K562 (cell line): ENCODE data around the gene BTBD2. TPM values are rescaled to one million over a fixed set of nuclear protein-coding genes. Genes with fewer than 3 reads are reported as not detected.

Experiments
- BRD4 ChIP-seq: fragments of 200-600 bp; sonication (generic); IDR thresholded peaks from 2 replicates; pipeline ENCODE4 v1.6.1; 2017; ENCODE audit warnings: inconsistent platforms
- C11orf30 ChIP-seq: fragments of 450-650 bp; IDR thresholded peaks from 2 replicates; pipeline ENCODE4 v1.6.1; 2016; ENCODE audit warnings: low read depth, mild to moderate bottlenecking
- CBX1 ChIP-seq: sonication (generic); IDR thresholded peaks from 2 replicates; pipeline ENCODE4 v1.6.1; 2016; ENCODE audit warnings: antibody characterized with exemption, low read depth, mild to moderate bottlenecking
- CREM ChIP-seq: IDR thresholded peaks from 2 replicates; pipeline ENCODE4 v1.6.1; 2014; ENCODE audit warnings: antibody characterized with exemption, low read depth
- FOXM1 ChIP-seq, 2 experiments: fragments of 450-650 bp in 1 of 2; sonication (generic) in 1 of 2; formaldehyde crosslinking in 1 of 2; IDR thresholded peaks; 2 replicates each; pipeline versions ENCODE4 v1.6.1 to v1.9.0; 2017 to 2022; ENCODE audit warnings: low read depth in 2 of 2, mild to moderate bottlenecking in 2 of 2, missing genetic modification reagents in 1 of 2, moderate library complexity in 1 of 2
- KDM1A ChIP-seq, 2 experiments: fragments of 450-650 bp; IDR thresholded peaks; 2 replicates each; pipeline ENCODE4 v1.6.1; 2016; ENCODE audit warnings: mild to moderate bottlenecking in 2 of 2
- MAFG ChIP-seq: fragments of 450-650 bp; conservative IDR thresholded peaks from 2 replicates; pipeline ENCODE4 v1.6.1; 2016; ENCODE audit warnings: missing genetic modification characterization, missing compliant biosample characterization
- MCM5 ChIP-seq: fragments of 450-650 bp; IDR thresholded peaks from 2 replicates; pipeline ENCODE4 v1.6.1; 2016; ENCODE audit warnings: low read depth
- MXI1 ChIP-seq: IDR thresholded peaks from 2 replicates; pipeline ENCODE4 v1.6.1; 2011; ENCODE audit warnings: low read depth, mild to moderate bottlenecking, improper control_type of control experiment, low read length
- NR1H2 ChIP-seq: sonication (generic); formaldehyde crosslinking; IDR thresholded peaks from 2 replicates; pipeline ENCODE4 v1.4.0; 2020; ENCODE audit warnings: mild to moderate bottlenecking, missing genetic modification reagents
- NR4A1 ChIP-seq, 2 experiments: fragments of 250-450 bp in 1 of 2; fragments of 450-650 bp in 1 of 2; sonication (Bioruptor Pico) in 1 of 2; IDR thresholded peaks; 2 replicates each; pipeline versions ENCODE4 v1.4.0 to v1.6.1; 2016 to 2020; ENCODE audit warnings: mild to moderate bottlenecking in 2 of 2, missing compliant biosample characterization in 1 of 2, missing genetic modification characterization in 1 of 2, moderate library complexity in 1 of 2
- PHF20 ChIP-seq: fragments of 450-650 bp; IDR thresholded peaks from 2 replicates; pipeline ENCODE4 v1.6.1; 2018; ENCODE audit not compliant: partially characterized antibody
- RBM22 ChIP-seq: fragments of 200-400 bp; formaldehyde crosslinking; IDR thresholded peaks from 2 replicates; pipeline ENCODE4 v1.6.1; 2018; ENCODE audit warnings: low read length, low read depth; ENCODE audit not compliant: poor library complexity, severe bottlenecking
- RCOR1 ChIP-seq, 2 experiments: IDR thresholded peaks; 2 replicates each; pipeline ENCODE4 v1.6.1; 2012; ENCODE audit warnings: low read depth in 2 of 2, low read length in 2 of 2, borderline replicate concordance in 1 of 2, improper control_type of control experiment in 1 of 2
- RUNX1 ChIP-seq: sonication (generic); IDR thresholded peaks from 2 replicates; pipeline ENCODE4 v1.6.1; 2016; ENCODE audit warnings: antibody characterized with exemption, low read depth
- TBL1XR1 ChIP-seq, 2 experiments: IDR thresholded peaks; 2 replicates each; pipeline ENCODE4 v1.6.1; 2012; ENCODE audit warnings: improper control_type of control experiment in 2 of 2, low read length in 2 of 2, mild to moderate bottlenecking in 1 of 2
- TCF7 ChIP-seq: sonication (generic); IDR thresholded peaks from 2 replicates; pipeline ENCODE4 v1.6.1; 2016; ENCODE audit warnings: antibody characterized with exemption, borderline replicate concordance
- ZFP30 ChIP-seq: fragments of 250-450 bp; sonication (Bioruptor Pico); IDR thresholded peaks from 2 replicates; pipeline ENCODE4 v1.8.0; 2022; ENCODE audit warnings: moderate library complexity, mild to moderate bottlenecking, inconsistent platforms, borderline replicate concordance
- ZNF146 ChIP-seq: IDR thresholded peaks from one replicate; pipeline ENCODE4 v1.6.1; 2018; ENCODE audit warnings: missing compliant biosample characterization; ENCODE audit not compliant: unreplicated experiment
- ZNF561 ChIP-seq: fragments of 450-650 bp; formaldehyde crosslinking; conservative IDR thresholded peaks from 2 replicates; pipeline ENCODE4 v1.4.0; 2020; ENCODE audit warnings: mild to moderate bottlenecking, moderate library complexity
- ZNF584 ChIP-seq: fragments of 200-800 bp; sonication (Bioruptor generic); IDR thresholded peaks from 2 replicates; pipeline ENCODE4 v1.6.1; 2016; ENCODE audit warnings: low read depth, mild to moderate bottlenecking, missing genetic modification characterization, missing compliant biosample characterization
- ZNF586 ChIP-seq: fragments of 450-650 bp; formaldehyde crosslinking; conservative IDR thresholded peaks from 2 replicates; pipeline ENCODE4 v1.4.0; 2020; ENCODE audit warnings: mild to moderate bottlenecking, moderate library complexity
- ZNF717 ChIP-seq: fragments of 250-450 bp; sonication (Bioruptor Pico); IDR thresholded peaks from 2 replicates; pipeline ENCODE4 v1.5.0; 2021
- polyA plus RNA-seq, 8 experiments: library from polyadenylated mRNA; depleted of rRNA in 4 of 8; stranded (reverse) in 5 of 8; unstranded in 3 of 8; fragments of >200 nt; fragmentation: Nextera tagmentation in 2 of 8; fragmentation: Illumina TruSeq in 1 of 8; extraction: Ambion mirVana in 2 of 8; extraction: Trizol in 1 of 8; gene quantifications; 2 replicates each; pipeline versions ENCODE4 v1.2.1 to v1.2.3, GENCODE V29; 2011 to 2014; ENCODE audit warnings: inconsistent platforms in 1 of 8, missing spikeins in 1 of 8
- total RNA-seq, 7 experiments: library from RNA; depleted of rRNA in 6 of 7; stranded (reverse); fragments of >200 nt in 6 of 7; fragmentation: Illumina TruSeq in 2 of 7; extraction: Trizol in 2 of 7; gene quantifications; 2 replicates each; pipeline versions ENCODE4 v1.2.1 to v1.2.3, GENCODE V29; 2011 to 2021; ENCODE audit warnings: low replicate concordance in 1 of 7
- TF ChIP-seq, protein P1 (sequence below): fragments of 450-650 bp; IDR thresholded peaks from 2 replicates; pipeline ENCODE4 v1.6.1; 2017; ENCODE audit warnings: antibody characterized with exemption, mild to moderate bottlenecking
- TF ChIP-seq, protein P2 (sequence below): fragments of 250-450 bp; sonication (Bioruptor Pico); IDR thresholded peaks from 2 replicates; pipeline ENCODE4 v1.8.0; 2022; ENCODE audit warnings: moderate library complexity, mild to moderate bottlenecking, inconsistent platforms

Gene BTBD2
- total and polyA plus RNA-seq, 9 of the 15 experiments (the other 6 are each of a cell fraction or from before 2014, with no cell fraction given) = 0.10 to 15.6 (median 6.9) TPM

DNA sequence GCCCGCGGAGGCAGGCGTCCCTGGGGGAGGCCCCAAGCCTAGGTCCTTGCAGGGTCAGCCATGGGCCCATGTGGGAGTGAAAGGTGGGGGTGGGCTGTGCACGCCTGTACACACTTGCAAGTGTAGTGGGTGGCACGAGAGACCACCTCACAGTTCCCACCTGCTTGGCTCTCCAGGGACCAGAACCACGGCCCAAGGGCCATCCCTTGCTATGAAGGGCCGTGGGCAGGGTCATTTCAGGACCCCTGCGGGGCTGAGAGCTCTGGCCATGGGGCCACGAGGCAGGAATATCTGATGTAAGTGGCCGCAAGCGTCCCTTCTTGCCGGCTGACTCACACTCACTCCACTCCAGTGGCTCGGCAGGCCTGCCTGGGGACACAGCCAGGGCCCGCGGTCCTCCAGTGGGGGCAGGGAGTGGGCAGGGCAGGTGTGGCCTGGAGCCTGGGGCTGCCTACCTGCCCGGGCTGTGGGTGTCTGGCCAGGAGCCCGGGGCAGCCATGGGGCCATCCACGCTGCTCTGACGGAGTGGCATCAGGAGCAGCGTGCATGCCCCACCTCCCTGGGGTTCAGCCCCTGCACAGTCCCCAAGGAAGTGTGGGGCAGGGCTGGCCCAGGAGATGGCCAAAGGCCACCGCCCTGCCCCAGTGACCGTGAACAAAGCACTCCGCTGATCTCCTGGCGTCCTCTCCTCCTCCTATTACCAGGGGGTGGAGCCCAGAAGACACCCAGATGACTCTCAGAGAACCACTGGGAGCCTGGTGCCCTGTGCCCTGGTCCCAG lies 44.1 kb upstream of the BTBD2 start (continued):
- TF ChIP-seq TCF7 (0 out of 2 replicates have a peak, but pooled peaks have one; percentile 36), MCM5 (no peak), ZNF584 (CRISPR knock-in tag) (peak; percentile 95), ZNF586 (CRISPR knock-in tag) (peak; percentile 98), ZFP30 (CRISPR knock-in tag) (no peak; the same call in 1 of the 2 replicates), NR1H2 (CRISPR knock-in tag) (0 out of 2 replicates have a peak, but pooled peaks have one; percentile 58), ZNF561 (CRISPR knock-in tag) (0 out of 2 replicates have a peak, but pooled peaks have one; percentile 5), ZNF717 (CRISPR knock-in tag) (peak; percentile 63; the same call in 1 of the 2 replicates), KDM1A (IDR thresholded peaks at IDR 0.05) (no peak), MAFG (tag) (no peak; the same call in 1 of the 2 replicates), RUNX1 (no peak), CBX1 (peak; percentile 67), RCOR1 (IDR thresholded peaks at IDR 0.05; ENCODE audit: borderline replicate concordance in 1 of 2, low read depth in 2 of 2, low read length in 2 of 2) (0 out of 4 replicates have a peak, but pooled peaks of 1 of the 2 experiments have one; percentile 42), CREM (0 out of 2 replicates have a peak, but pooled peaks have one; percentile 27), C11orf30 (no peak), TBL1XR1 (IDR thresholded peaks at IDR 0.05; ENCODE audit: low read length in 2 of 2) (no peak), FOXM1 (IDR thresholded peaks at IDR 0.05; ENCODE audit: low read depth) (no peak), FOXM1 (CRISPR knock-in tag; IDR thresholded peaks at IDR 0.05; ENCODE audit: low read depth) (peak; percentile 81; the same call in 1 of the 2 replicates), NR4A1 (CRISPR knock-in tag; IDR thresholded peaks at IDR 0.05) (peak; percentile 4; the same call in 1 of the 2 replicates), NR4A1 (tag; IDR thresholded peaks at IDR 0.05) (peak; percentile 94), PHF20 (no peak), RBM22 (peak; percentile 93), BRD4 (peak; percentile 91; the same call in 1 of the 2 replicates), MXI1 (peak; percentile 29; the same call in 1 of the 2 replicates), ZNF146 (CRISPR knock-in tag) (no peak)
- TF ChIP-seq, protein P1, sequence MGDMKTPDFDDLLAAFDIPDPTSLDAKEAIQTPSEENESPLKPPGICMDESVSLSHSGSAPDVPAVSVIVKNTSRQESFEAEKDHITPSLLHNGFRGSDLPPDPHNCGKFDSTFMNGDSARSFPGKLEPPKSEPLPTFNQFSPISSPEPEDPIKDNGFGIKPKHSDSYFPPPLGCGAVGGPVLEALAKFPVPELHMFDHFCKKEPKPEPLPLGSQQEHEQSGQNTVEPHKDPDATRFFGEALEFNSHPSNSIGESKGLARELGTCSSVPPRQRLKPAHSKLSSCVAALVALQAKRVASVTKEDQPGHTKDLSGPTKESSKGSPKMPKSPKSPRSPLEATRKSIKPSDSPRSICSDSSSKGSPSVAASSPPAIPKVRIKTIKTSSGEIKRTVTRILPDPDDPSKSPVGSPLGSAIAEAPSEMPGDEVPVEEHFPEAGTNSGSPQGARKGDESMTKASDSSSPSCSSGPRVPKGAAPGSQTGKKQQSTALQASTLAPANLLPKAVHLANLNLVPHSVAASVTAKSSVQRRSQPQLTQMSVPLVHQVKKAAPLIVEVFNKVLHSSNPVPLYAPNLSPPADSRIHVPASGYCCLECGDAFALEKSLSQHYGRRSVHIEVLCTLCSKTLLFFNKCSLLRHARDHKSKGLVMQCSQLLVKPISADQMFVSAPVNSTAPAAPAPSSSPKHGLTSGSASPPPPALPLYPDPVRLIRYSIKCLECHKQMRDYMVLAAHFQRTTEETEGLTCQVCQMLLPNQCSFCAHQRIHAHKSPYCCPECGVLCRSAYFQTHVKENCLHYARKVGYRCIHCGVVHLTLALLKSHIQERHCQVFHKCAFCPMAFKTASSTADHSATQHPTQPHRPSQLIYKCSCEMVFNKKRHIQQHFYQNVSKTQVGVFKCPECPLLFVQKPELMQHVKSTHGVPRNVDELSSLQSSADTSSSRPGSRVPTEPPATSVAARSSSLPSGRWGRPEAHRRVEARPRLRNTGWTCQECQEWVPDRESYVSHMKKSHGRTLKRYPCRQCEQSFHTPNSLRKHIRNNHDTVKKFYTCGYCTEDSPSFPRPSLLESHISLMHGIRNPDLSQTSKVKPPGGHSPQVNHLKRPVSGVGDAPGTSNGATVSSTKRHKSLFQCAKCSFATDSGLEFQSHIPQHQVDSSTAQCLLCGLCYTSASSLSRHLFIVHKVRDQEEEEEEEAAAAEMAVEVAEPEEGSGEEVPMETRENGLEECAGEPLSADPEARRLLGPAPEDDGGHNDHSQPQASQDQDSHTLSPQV = peak; percentile 98
- TF ChIP-seq, protein P2, sequence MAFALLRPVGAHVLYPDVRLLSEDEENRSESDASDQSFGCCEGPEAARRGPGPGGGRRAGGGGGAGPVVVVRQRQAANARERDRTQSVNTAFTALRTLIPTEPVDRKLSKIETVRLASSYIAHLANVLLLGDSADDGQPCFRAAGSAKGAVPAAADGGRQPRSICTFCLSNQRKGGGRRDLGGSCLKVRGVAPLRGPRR (CRISPR knock-in tag) = no peak
